ENCODE measurements around the gene SIGMAR1.

DNA sequence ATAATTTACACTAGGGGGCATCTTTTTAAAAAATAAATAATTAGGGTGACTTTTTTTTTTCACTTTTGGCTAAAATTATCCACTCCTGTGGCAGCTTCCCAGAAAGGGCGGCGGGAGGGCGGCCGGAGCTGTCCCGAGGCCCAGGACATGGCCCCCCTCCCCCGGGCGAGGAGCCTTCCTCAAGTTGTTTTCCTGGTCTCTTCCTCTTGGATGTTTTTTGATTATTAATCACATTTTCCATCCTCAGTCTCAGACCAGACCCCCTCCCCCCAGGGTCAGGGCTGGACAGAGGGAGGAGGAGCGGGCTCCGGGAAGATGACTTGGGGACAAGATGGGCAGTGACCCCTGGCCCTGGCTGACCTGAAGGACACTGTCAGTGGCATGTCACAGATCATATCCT lies 43.4 kb downstream of the SIGMAR1 start:
- TF ChIP-seq POLR2A (IDR thresholded peaks at IDR 0.05) (no peak), POLR2AphosphoS5 (IDR thresholded peaks at IDR 0.05) (no peak), EP300 (IDR thresholded peaks at IDR 0.05) (no peak)
- TF ChIP-seq, protein P1, sequence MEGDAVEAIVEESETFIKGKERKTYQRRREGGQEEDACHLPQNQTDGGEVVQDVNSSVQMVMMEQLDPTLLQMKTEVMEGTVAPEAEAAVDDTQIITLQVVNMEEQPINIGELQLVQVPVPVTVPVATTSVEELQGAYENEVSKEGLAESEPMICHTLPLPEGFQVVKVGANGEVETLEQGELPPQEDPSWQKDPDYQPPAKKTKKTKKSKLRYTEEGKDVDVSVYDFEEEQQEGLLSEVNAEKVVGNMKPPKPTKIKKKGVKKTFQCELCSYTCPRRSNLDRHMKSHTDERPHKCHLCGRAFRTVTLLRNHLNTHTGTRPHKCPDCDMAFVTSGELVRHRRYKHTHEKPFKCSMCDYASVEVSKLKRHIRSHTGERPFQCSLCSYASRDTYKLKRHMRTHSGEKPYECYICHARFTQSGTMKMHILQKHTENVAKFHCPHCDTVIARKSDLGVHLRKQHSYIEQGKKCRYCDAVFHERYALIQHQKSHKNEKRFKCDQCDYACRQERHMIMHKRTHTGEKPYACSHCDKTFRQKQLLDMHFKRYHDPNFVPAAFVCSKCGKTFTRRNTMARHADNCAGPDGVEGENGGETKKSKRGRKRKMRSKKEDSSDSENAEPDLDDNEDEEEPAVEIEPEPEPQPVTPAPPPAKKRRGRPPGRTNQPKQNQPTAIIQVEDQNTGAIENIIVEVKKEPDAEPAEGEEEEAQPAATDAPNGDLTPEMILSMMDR (IDR thresholded peaks at IDR 0.05): no peak

Data from suprapubic skin (tissue), 4 donors.